Spinal cord (tissue), 10 donors: Measurements from ENCODE around the gene XIRP2. TPM values are rescaled to one million over a fixed set of nuclear protein-coding genes. Genes with fewer than 3 reads are reported as not detected.
A peak's percentile ranks its signal among the peaks of the same experiment; 100 is the strongest.

Experiments
- DNase-seq, 6 donors: peaks; one replicate each; pipeline versions ENCODE4 v3.0.0 to v3.0.0-alpha.2; 2013 to 2015; ENCODE audit warnings: low spot score in 6 of 6, low read depth in 4 of 6
- H3K27ac ChIP-seq: one replicate; pipeline ENCODE4 v1.5.1; 2013; ENCODE audit warnings: low read depth, low read length, control low read depth
- H3K27me3 ChIP-seq: one replicate; pipeline ENCODE4 v1.6.1; 2013; ENCODE audit warnings: low read length; ENCODE audit not compliant: control insufficient read depth, insufficient read depth
- H3K36me3 ChIP-seq: one replicate; pipeline ENCODE4 v1.6.1; 2013; ENCODE audit warnings: low read length; ENCODE audit not compliant: control insufficient read depth, insufficient read depth
- H3K4me1 ChIP-seq: one replicate; pipeline ENCODE4 v1.6.1; 2013; ENCODE audit warnings: low read length; ENCODE audit not compliant: control insufficient read depth, insufficient read depth
- H3K4me3 ChIP-seq: one replicate; pipeline ENCODE4 v1.5.1; 2013; ENCODE audit warnings: low read depth, low read length, control low read depth
- H3K9me3 ChIP-seq: one replicate; pipeline ENCODE4 v1.6.1; 2013; ENCODE audit warnings: low read length; ENCODE audit not compliant: control insufficient read depth, insufficient read depth
- WGBS: methylation state at CpG from one replicate; pipeline ENCODE4 v1.1.5; 2013; ENCODE audit warnings: missing lambda C conversion rate; ENCODE audit not compliant: insufficient coverage; 5-methylcytosine and 5-hydroxymethylcytosine counted together
- polyA plus RNA-seq, 2 donors: library from polyadenylated mRNA; unstranded; fragments of 120-200 nt; gene quantifications; one replicate each; pipeline ENCODE4 v1.2.1, GENCODE V29; 2013; ENCODE audit not compliant: insufficient read length in 2 of 2
- total RNA-seq, 2 donors: library from RNA; depleted of rRNA in 1 of 2; stranded (reverse); fragments of 120-200 nt in 1 of 2; fragments of >200 nt in 1 of 2; gene quantifications; one replicate each; pipeline versions ENCODE4 v1.2.3 to v1.2.4, GENCODE V29; 2013 to 2014
- donor health status: healthy.

The XIRP2 gene
- total and polyA plus RNA-seq, 4 donors = 0.35 to 1.6 (median 0.49) TPM

DNA sequence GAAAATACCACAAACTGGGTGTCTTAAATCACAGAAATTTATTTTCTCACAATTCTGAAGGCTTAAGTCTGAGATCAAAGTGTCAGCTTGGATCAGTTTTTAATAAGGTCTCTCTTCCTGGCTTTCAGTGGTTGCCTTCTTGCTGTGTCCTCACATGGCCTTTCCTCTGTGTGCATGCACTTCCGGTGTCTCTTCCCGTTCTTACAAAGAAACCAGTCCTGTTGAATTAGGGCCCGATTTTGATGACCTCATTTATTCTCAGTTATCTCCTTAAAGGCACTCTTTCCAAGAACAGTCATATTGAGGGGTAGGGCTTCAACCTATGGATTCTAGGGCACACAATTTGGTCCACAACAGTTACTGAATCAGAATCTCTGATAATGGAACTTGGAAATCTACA is 5.4 kb upstream of the XIRP2 start:
- no peaks in the 10 kb centered on the region for H3K36me3 ChIP-seq
- no peak for DNase-seq
- H3K4me1 ChIP-seq = no peaks in the 10 kb centered on the region
- no CpG with 5 or more reads among the region's 3 CpGs for WGBS
- H3K9me3 ChIP-seq = no peaks in the 10 kb centered on the region
- no peaks in the 10 kb centered on the region for H3K27me3 ChIP-seq
- no peak overlapping the region for H3K4me3 ChIP-seq
- H3K27ac ChIP-seq = no peak overlapping the region

- H3K4me3 ChIP-seq = no peak overlapping the region
- H3K4me1 ChIP-seq = no peaks in the 10 kb centered on the region
- H3K9me3 ChIP-seq = no peaks in the 10 kb centered on the region
- no peaks in the 10 kb centered on the region for H3K36me3 ChIP-seq
- DNase-seq = peak in 1 of 6 donors; percentile 72
- H3K27me3 ChIP-seq = no peaks in the 10 kb centered on the region
- WGBS = no CpG with 5 or more reads among the region's 2 CpGs
- H3K27ac ChIP-seq = no peak overlapping the region
Observed at GRCh38 chr2:166891727-166892126, 3.4 kb downstream of the XIRP2 start.

- H3K9me3 ChIP-seq = no peaks in the 10 kb centered on the region
- peak in 2 of 6 donors; percentile 11 to 12 for DNase-seq
- H3K4me1 ChIP-seq = no peaks in the 10 kb centered on the region
- H3K27me3 ChIP-seq = no peaks in the 10 kb centered on the region
- no peaks in the 10 kb centered on the region for H3K36me3 ChIP-seq
- H3K4me3 ChIP-seq = no peak overlapping the region
- no peak overlapping the region for H3K27ac ChIP-seq
Observed at GRCh38 chr2:166892397-166892796, 4.1 kb downstream of the XIRP2 start.

GRCh38 chr2:166895243-166895642 is 7.0 kb downstream of the XIRP2 start:
- Histone ChIP-seq H3K27me3 (no peaks in the 10 kb centered on the region), H3K9me3 (no peaks in the 10 kb centered on the region), H3K36me3 (no peaks in the 10 kb centered on the region), H3K27ac (no peak overlapping the region), H3K4me1 (no peaks in the 10 kb centered on the region), H3K4me3 (no peak overlapping the region)
- DNase-seq = no peak
- WGBS = no CpG with 5 or more reads among the region's 2 CpGs

- no peaks in the 10 kb centered on the region for H3K27me3 ChIP-seq
- H3K27ac ChIP-seq = no peak overlapping the region
- no peak overlapping the region for H3K4me3 ChIP-seq
- no peaks in the 10 kb centered on the region for H3K9me3 ChIP-seq
- no peaks in the 10 kb centered on the region for H3K36me3 ChIP-seq
- DNase-seq = no peak
- no peaks in the 10 kb centered on the region for H3K4me1 ChIP-seq
Observed at GRCh38 chr2:166897666-166898065, 9.4 kb downstream of the XIRP2 start.

DNA sequence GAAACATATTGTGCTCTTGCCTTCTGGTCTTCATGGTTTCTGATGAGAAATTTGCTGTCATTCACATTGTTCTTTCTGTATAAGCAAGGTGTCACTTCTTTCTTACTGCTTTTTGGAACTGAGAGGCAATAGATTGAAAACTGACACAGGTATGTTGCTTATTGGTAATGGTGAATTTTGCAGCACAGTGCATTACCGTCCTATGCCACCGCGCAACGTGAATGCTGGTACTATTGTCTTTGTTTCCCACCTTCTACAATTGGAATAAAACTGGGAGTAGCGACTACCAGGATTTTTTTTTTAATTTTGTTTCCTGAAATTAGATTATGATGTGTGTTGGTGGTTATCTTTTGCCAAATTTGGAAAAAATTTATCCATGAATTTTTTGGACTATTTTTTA is 11.4 kb downstream of the XIRP2 start:
- no peaks in the 10 kb centered on the region for H3K9me3 ChIP-seq
- no peaks in the 10 kb centered on the region for H3K4me1 ChIP-seq
- H3K27me3 ChIP-seq = no peaks in the 10 kb centered on the region
- no peak overlapping the region for H3K4me3 ChIP-seq
- DNase-seq = no peak
- no peaks in the 10 kb centered on the region for H3K36me3 ChIP-seq
- 95% methylated on average over 3 of the region's 5 CpGs for WGBS
- H3K27ac ChIP-seq = no peak overlapping the region

GRCh38 chr2:166900700-166901099 is 12.4 kb downstream of the XIRP2 start:
- WGBS = no CpG with 5 or more reads among the region's 2 CpGs
- Histone ChIP-seq H3K36me3 (no peaks in the 10 kb centered on the region), H3K27me3 (no peaks in the 10 kb centered on the region), H3K4me1 (no peaks in the 10 kb centered on the region), H3K27ac (no peak overlapping the region), H3K4me3 (no peak overlapping the region), H3K9me3 (no peaks in the 10 kb centered on the region)
- DNase-seq = no peak

DNA sequence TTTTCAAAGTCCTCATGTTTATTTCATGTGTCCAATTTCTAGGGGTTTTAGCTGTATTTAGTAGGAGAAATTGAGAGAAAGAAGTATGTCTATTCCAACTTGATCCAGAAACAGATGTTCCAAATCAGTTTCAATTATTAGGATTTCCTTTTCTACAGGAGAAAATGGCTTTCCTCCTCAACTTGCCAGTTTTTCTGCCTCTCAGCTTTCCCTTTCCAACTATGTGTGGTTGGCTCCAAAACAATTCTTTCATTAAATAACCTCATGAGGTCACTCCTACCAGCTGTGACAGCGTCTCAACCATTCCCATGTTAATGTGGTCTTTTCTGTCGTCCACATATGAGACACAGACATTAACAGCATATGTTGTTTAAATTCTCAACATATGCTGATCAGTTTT is 13.1 kb downstream of the XIRP2 start:
- WGBS = no CpG with 5 or more reads among the region's 2 CpGs
- H3K4me1 ChIP-seq = no peaks in the 10 kb centered on the region
- no peaks in the 10 kb centered on the region for H3K9me3 ChIP-seq
- no peaks in the 10 kb centered on the region for H3K27me3 ChIP-seq
- no peaks in the 10 kb centered on the region for H3K36me3 ChIP-seq
- H3K27ac ChIP-seq = no peak overlapping the region
- no peak for DNase-seq
- no peak overlapping the region for H3K4me3 ChIP-seq

DNA sequence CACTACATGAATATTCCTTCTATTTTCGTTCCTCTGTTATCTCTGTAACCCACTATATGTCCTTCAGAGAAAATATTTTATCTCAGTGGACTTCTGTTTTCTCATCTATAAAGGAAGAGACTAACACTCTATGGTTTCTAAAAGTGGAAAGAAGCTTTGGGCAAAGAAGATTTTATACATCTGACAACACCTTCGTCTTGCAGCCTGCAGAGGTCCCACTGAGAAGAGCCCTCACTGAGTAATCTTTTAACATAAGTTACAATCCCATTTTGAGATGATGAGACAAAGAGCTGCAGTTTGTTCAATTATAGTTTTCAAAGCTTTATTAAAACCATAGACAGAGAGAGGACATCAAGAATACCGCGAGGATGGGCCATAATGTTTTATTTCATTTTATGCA is 28.7 kb downstream of the XIRP2 start:
- no peaks in the 10 kb centered on the region for H3K27me3 ChIP-seq
- no peaks in the 10 kb centered on the region for H3K36me3 ChIP-seq
- no CpG with 5 or more reads among the region's 4 CpGs for WGBS
- no peaks in the 10 kb centered on the region for H3K4me1 ChIP-seq
- H3K9me3 ChIP-seq = no peaks in the 10 kb centered on the region
- no peak overlapping the region for H3K27ac ChIP-seq
- H3K4me3 ChIP-seq = no peak overlapping the region
- DNase-seq = no peak

- no CpG with 5 or more reads among the region's 1 CpG for WGBS
- no peaks in the 10 kb centered on the region for H3K4me1 ChIP-seq
- H3K4me3 ChIP-seq = no peak overlapping the region
- H3K27me3 ChIP-seq = no peaks in the 10 kb centered on the region
- H3K9me3 ChIP-seq = no peaks in the 10 kb centered on the region
- DNase-seq = peak in 1 of 6 donors; percentile 17
- H3K27ac ChIP-seq = no peak overlapping the region
- H3K36me3 ChIP-seq = no peaks in the 10 kb centered on the region
Observed at GRCh38 chr2:166917415-166917814, 29.1 kb downstream of the XIRP2 start.
